HG02798 (cell line): ENCODE results near the gene LAMTOR2.

Experiments
- ATAC-seq: cut with Tn5 transposase; IDR thresholded peaks from one replicate; pipeline ENCODE4 v1.9.1; 2021; ENCODE audit warnings: mild to moderate bottlenecking; ENCODE audit not compliant: unreplicated experiment, poor library complexity

Gene LAMTOR2

GRCh38 chr1:156074661-156075060 lies 20.1 kb downstream of the LAMTOR2 start:
- no peak for ATAC-seq

GRCh38 chr1:156075162-156075561 lies 20.6 kb downstream of the LAMTOR2 start:
- no peak for ATAC-seq

GRCh38 chr1:156075775-156076204 lies 21.2 kb downstream of the LAMTOR2 start:
- ATAC-seq = no peak

GRCh38 chr1:156076609-156077429 lies 22.2 kb downstream of the LAMTOR2 start:
- peak; percentile 62 for ATAC-seq

- no peak for ATAC-seq
These were observed 22.8 kb downstream of the LAMTOR2 start for GRCh38 chr1:156077430-156077760.

- ATAC-seq = no peak
These were observed 24.1 kb downstream of the LAMTOR2 start for GRCh38 chr1:156078728-156079127.

- ATAC-seq = no peak
These were observed 25.2 kb downstream of the LAMTOR2 start for GRCh38 chr1:156079762-156080161.

GRCh38 chr1:156080241-156080862 lies 25.8 kb downstream of the LAMTOR2 start:
- ATAC-seq = no peak

- no peak for ATAC-seq
These were observed 26.2 kb downstream of the LAMTOR2 start for GRCh38 chr1:156080863-156081179.

GRCh38 chr1:156081180-156081916 lies 26.8 kb downstream of the LAMTOR2 start:
- ATAC-seq = no peak

- ATAC-seq = no peak
These were observed 27.3 kb downstream of the LAMTOR2 start for GRCh38 chr1:156081917-156082308.

GRCh38 chr1:156082309-156083091 lies 27.9 kb downstream of the LAMTOR2 start, which contains the start of gene MEX3A:
MEX3A (minus strand) TSS chr1:156082465; CDS start chr1:156081998, 467 bp downstream.
- peak; percentile 61 for ATAC-seq

- ATAC-seq = no peak
These were observed 29.5 kb downstream of the LAMTOR2 start for GRCh38 chr1:156083800-156084790.

GRCh38 chr1:156086256-156086662 lies 31.7 kb downstream of the LAMTOR2 start:
- ATAC-seq = no peak

GRCh38 chr1:156089704-156090103 lies 35.1 kb downstream of the LAMTOR2 start:
- ATAC-seq = no peak

GRCh38 chr1:156090138-156090839 lies 35.7 kb downstream of the LAMTOR2 start:
- no peak for ATAC-seq

GRCh38 chr1:156090840-156091188 lies 36.2 kb downstream of the LAMTOR2 start:
- peak; percentile 75 for ATAC-seq

GRCh38 chr1:156091610-156092009 lies 37.0 kb downstream of the LAMTOR2 start:
- no peak for ATAC-seq
